HUES6 (cell line): ENCODE results near the gene CHRNB2.

Experiments used
- H3K27ac ChIP-seq: 2 replicates; pipeline ENCODE4 v1.7.0; 2013; ENCODE audit warnings: low read depth, mild to moderate bottlenecking, low read length, inconsistent platforms
- H3K27me3 ChIP-seq: 2 replicates; pipeline ENCODE4 v1.6.1; 2013; ENCODE audit warnings: low read length; ENCODE audit not compliant: control insufficient read depth, insufficient read depth
- H3K36me3 ChIP-seq: 2 replicates; pipeline ENCODE4 v1.6.1; 2013; ENCODE audit warnings: low read length; ENCODE audit not compliant: control insufficient read depth, insufficient read depth
- H3K4me1 ChIP-seq: 2 replicates; pipeline ENCODE4 v1.6.1; 2013; ENCODE audit warnings: low read length; ENCODE audit not compliant: control insufficient read depth, insufficient read depth
- H3K4me3 ChIP-seq: 2 replicates; pipeline ENCODE4 v1.5.1; 2013; ENCODE audit warnings: low read depth, low read length
- H3K9ac ChIP-seq: one replicate; pipeline ENCODE4 v1.6.1; 2013; ENCODE audit warnings: mild to moderate bottlenecking, low read length
- H3K9me3 ChIP-seq: 2 replicates; pipeline ENCODE4 v1.6.1; 2013; ENCODE audit warnings: low read depth, low read length; ENCODE audit not compliant: control insufficient read depth, insufficient read depth

Gene CHRNB2

GRCh38 chr1:154539486-154540483 lies 27.8 kb upstream of the CHRNB2 start:
- Histone ChIP-seq H3K4me3 (no peak overlapping the region), H3K27ac (no peak overlapping the region), H3K9ac (no peak overlapping the region), H3K4me1 (peaks cover 3% of the 10 kb centered on the region; the same call in 1 of the 2 replicates), H3K9me3 (no peaks in the 10 kb centered on the region), H3K36me3 (no peaks in the 10 kb centered on the region), H3K27me3 (no peaks in the 10 kb centered on the region)

GRCh38 chr1:154541231-154541630 lies 26.3 kb upstream of the CHRNB2 start:
- no peaks in the 10 kb centered on the region for H3K27me3 ChIP-seq
- no peak overlapping the region for H3K27ac ChIP-seq
- no peak overlapping the region for H3K9ac ChIP-seq
- peaks cover 3% of the 10 kb centered on the region; the same call in 1 of the 2 replicates for H3K4me1 ChIP-seq
- no peaks in the 10 kb centered on the region for H3K36me3 ChIP-seq
- no peaks in the 10 kb centered on the region for H3K9me3 ChIP-seq
- H3K4me3 ChIP-seq = no peak overlapping the region

- Histone ChIP-seq H3K27me3 (no peaks in the 10 kb centered on the region), H3K9me3 (no peaks in the 10 kb centered on the region), H3K27ac (no peak overlapping the region), H3K9ac (no peak overlapping the region), H3K4me1 (no peaks in the 10 kb centered on the region), H3K36me3 (peaks cover 30% of the 10 kb centered on the region), H3K4me3 (no peak overlapping the region)
Measured at GRCh38 chr1:154546264-154547063, 21.1 kb upstream of the CHRNB2 start.

GRCh38 chr1:154547105-154547732 lies 20.4 kb upstream of the CHRNB2 start:
- no peaks in the 10 kb centered on the region for H3K4me1 ChIP-seq
- no peak overlapping the region for H3K27ac ChIP-seq
- no peak overlapping the region for H3K9ac ChIP-seq
- H3K9me3 ChIP-seq = no peaks in the 10 kb centered on the region
- no peak overlapping the region for H3K4me3 ChIP-seq
- no peaks in the 10 kb centered on the region for H3K27me3 ChIP-seq
- peaks cover 37% of the 10 kb centered on the region for H3K36me3 ChIP-seq

- no peaks in the 10 kb centered on the region for H3K9me3 ChIP-seq
- H3K27ac ChIP-seq = no peak overlapping the region
- no peaks in the 10 kb centered on the region for H3K27me3 ChIP-seq
- H3K9ac ChIP-seq = no peak overlapping the region
- H3K36me3 ChIP-seq = peaks cover 45% of the 10 kb centered on the region
- H3K4me1 ChIP-seq = no peaks in the 10 kb centered on the region
- no peak overlapping the region for H3K4me3 ChIP-seq
Measured at GRCh38 chr1:154548028-154548427, 19.6 kb upstream of the CHRNB2 start.

- Histone ChIP-seq H3K27me3 (no peaks in the 10 kb centered on the region), H3K9ac (no peak overlapping the region), H3K36me3 (peaks cover 58% of the 10 kb centered on the region), H3K4me1 (no peaks in the 10 kb centered on the region), H3K27ac (no peak overlapping the region), H3K9me3 (no peaks in the 10 kb centered on the region), H3K4me3 (no peak overlapping the region)
Measured at GRCh38 chr1:154549202-154549770, 18.3 kb upstream of the CHRNB2 start.

- Histone ChIP-seq H3K27ac (no peak overlapping the region), H3K36me3 (peaks cover 66% of the 10 kb centered on the region), H3K27me3 (no peaks in the 10 kb centered on the region), H3K4me3 (no peak overlapping the region), H3K9me3 (no peaks in the 10 kb centered on the region), H3K4me1 (no peaks in the 10 kb centered on the region), H3K9ac (no peak overlapping the region)
Measured at GRCh38 chr1:154550070-154550469, 17.5 kb upstream of the CHRNB2 start.

- Histone ChIP-seq H3K9ac (no peak overlapping the region), H3K27me3 (no peaks in the 10 kb centered on the region), H3K4me3 (no peak overlapping the region), H3K36me3 (peaks cover 72% of the 10 kb centered on the region), H3K27ac (no peak overlapping the region), H3K4me1 (no peaks in the 10 kb centered on the region), H3K9me3 (no peaks in the 10 kb centered on the region)
Measured at GRCh38 chr1:154550657-154551056, 16.9 kb upstream of the CHRNB2 start.

GRCh38 chr1:154551474-154551873 lies 16.1 kb upstream of the CHRNB2 start:
- no peak overlapping the region for H3K9ac ChIP-seq
- no peak overlapping the region for H3K27ac ChIP-seq
- H3K9me3 ChIP-seq = no peaks in the 10 kb centered on the region
- H3K27me3 ChIP-seq = no peaks in the 10 kb centered on the region
- H3K4me3 ChIP-seq = no peak overlapping the region
- peaks cover 5% of the 10 kb centered on the region for H3K4me1 ChIP-seq
- H3K36me3 ChIP-seq = peaks cover 77% of the 10 kb centered on the region

- Histone ChIP-seq H3K27ac (no peak overlapping the region), H3K4me1 (peaks cover 11% of the 10 kb centered on the region), H3K36me3 (peaks cover 77% of the 10 kb centered on the region), H3K9me3 (no peaks in the 10 kb centered on the region), H3K9ac (no peak overlapping the region), H3K4me3 (no peak overlapping the region), H3K27me3 (no peaks in the 10 kb centered on the region)
Measured at GRCh38 chr1:154552036-154552435, 15.5 kb upstream of the CHRNB2 start.
